Germinal center (tissue), 1 donor: ENCODE measurements around the gene ITGAD.

Experiments
- DNase-seq: peaks from one replicate; pipeline ENCODE4 v3.0.0; 2012; ENCODE audit warnings: mixed read lengths, low spot score

ITGAD gene

GRCh38 chr16:31365131-31365865 is 27.8 kb upstream of the ITGAD start:
- DNase-seq, result no peak

GRCh38 chr16:31367853-31368252 is 25.3 kb upstream of the ITGAD start:
- no peak for DNase-seq

- DNase-seq, result no peak
Observed at GRCh38 chr16:31371008-31371407, 22.1 kb upstream of the ITGAD start.

- DNase-seq, result no peak
Observed at GRCh38 chr16:31371619-31372484, 21.3 kb upstream of the ITGAD start.

- DNase-seq, result no peak
Observed at GRCh38 chr16:31373235-31373634, 19.9 kb upstream of the ITGAD start.

- no peak for DNase-seq
Observed at GRCh38 chr16:31375231-31375630, 17.9 kb upstream of the ITGAD start.

- no peak for DNase-seq
Observed at GRCh38 chr16:31376705-31377104, 16.4 kb upstream of the ITGAD start.

GRCh38 chr16:31377210-31377903 is 15.8 kb upstream of the ITGAD start:
- no peak for DNase-seq

GRCh38 chr16:31380201-31380600 is 12.9 kb upstream of the ITGAD start:
- no peak for DNase-seq

GRCh38 chr16:31382485-31383161 is 10.5 kb upstream of the ITGAD start:
- peak; percentile 68 for DNase-seq

GRCh38 chr16:31385680-31386079 is 7.5 kb upstream of the ITGAD start:
- DNase-seq, result no peak

- peak; percentile 26 for DNase-seq
Observed at GRCh38 chr16:31386157-31386984, 6.8 kb upstream of the ITGAD start.

GRCh38 chr16:31388535-31388934 is 4.6 kb upstream of the ITGAD start:
- DNase-seq, result no peak

- DNase-seq, result no peak
Observed at GRCh38 chr16:31390504-31391041, 2.6 kb upstream of the ITGAD start.

GRCh38 chr16:31395647-31396046 is 2.5 kb downstream of the ITGAD start:
- DNase-seq, result no peak

GRCh38 chr16:31397096-31397660 is 4.0 kb downstream of the ITGAD start:
- DNase-seq, result no peak

- DNase-seq, result no peak
Observed at GRCh38 chr16:31397701-31398100, 4.6 kb downstream of the ITGAD start.

GRCh38 chr16:31400191-31400590 is 7.1 kb downstream of the ITGAD start:
- DNase-seq, result no peak

GRCh38 chr16:31401436-31401835 is 8.3 kb downstream of the ITGAD start:
- no peak for DNase-seq

GRCh38 chr16:31402687-31403086 is 9.6 kb downstream of the ITGAD start:
- no peak for DNase-seq
